ENCODE results near the gene SYNGR2. TPM values are rescaled to one million over a fixed set of nuclear protein-coding genes. Genes with fewer than 3 reads are reported as not detected.
A peak's percentile ranks its signal among the peaks of the same experiment; 100 is the strongest.

Gene SYNGR2
- total and polyA plus RNA-seq, 9 of the 15 experiments (the other 6 are each of a cell fraction or from before 2014, with no cell fraction given): 1.4 to 173 (median 87.8) TPM

- peak; percentile 86 for TF ChIP-seq ESRRA (IDR thresholded peaks at IDR 0.05; ENCODE audit: borderline replicate concordance, low read depth)
- no peak for TF ChIP-seq ZFP1 (CRISPR knock-in tag; IDR thresholded peaks at IDR 0.05)
- no peak for TF ChIP-seq TCF3 (CRISPR knock-in tag; IDR thresholded peaks at IDR 0.05)
- no peak for TF ChIP-seq STAT6 (CRISPR knock-in tag; IDR thresholded peaks at IDR 0.05)
- TF ChIP-seq ATF7 (IDR thresholded peaks at IDR 0.05): peak; percentile 33; the same call in 1 of the 2 replicates
- no peak for TF ChIP-seq ZNF436 (CRISPR knock-in tag; IDR thresholded peaks at IDR 0.05)
- peak; percentile 40 for TF ChIP-seq TAF7 (tag; IDR thresholded peaks at IDR 0.05)
- peak in 1 of 2 experiments; percentile 56; a peak in 1 of 4 replicates for TF ChIP-seq UBTF (IDR thresholded peaks at IDR 0.05; ENCODE audit: borderline replicate concordance in 1 of 2, low read depth in 2 of 2, low read length in 2 of 2)
- TF ChIP-seq SUPT5H (IDR thresholded peaks at IDR 0.05): peak; percentile 68
- no peak for TF ChIP-seq HMG20A (CRISPR knock-in tag; conservative IDR thresholded peaks at IDR 0.05)
- TF ChIP-seq ZNF41 (CRISPR knock-in tag; conservative IDR thresholded peaks at IDR 0.05): no peak
- peak; percentile 39; the same call in 1 of the 2 replicates for TF ChIP-seq PML (IDR thresholded peaks at IDR 0.05; ENCODE audit: low read length)
- TF ChIP-seq ZBTB40 (IDR thresholded peaks at IDR 0.05): peak; percentile 75
- TF ChIP-seq ZBTB40 (CRISPR knock-in tag; IDR thresholded peaks at IDR 0.05): no peak
- TF ChIP-seq ZNF253 (CRISPR knock-in tag; conservative IDR thresholded peaks at IDR 0.05): no peak
These were observed 41.0 kb upstream of the SYNGR2 start (continued) for GRCh38 chr17:78127239-78127887.

Measured in K562 (cell line).